ENCODE data around the gene PALMD.

The PALMD gene

DNA sequence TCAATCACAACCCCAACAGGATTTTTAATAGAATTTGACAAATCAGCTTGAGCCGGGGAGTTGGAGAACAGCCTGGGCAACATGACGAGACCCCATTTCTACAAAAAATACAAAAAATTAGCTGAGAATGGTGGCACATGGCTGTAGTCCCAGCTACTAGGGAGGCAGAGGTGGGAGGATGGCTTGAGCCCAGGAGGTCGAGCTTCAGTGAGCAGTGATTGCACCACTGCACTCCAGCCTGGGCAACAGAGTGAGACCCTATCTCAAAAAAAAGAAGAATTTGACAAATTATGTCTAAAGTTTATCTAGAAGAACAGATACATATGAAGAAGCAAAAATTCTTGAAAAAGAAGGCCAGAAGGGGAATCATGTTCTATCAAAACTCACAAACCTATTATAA, 77.3 kb downstream of the PALMD start:
- Histone ChIP-seq H3K27me3 (replicated peaks) (no peaks in the 10 kb centered on the region), H3K36me3 (replicated peaks) (no peaks in the 10 kb centered on the region), H3K4me3 (ENCODE audit: low read depth, low read length) (no peak overlapping the region), H3K27ac (no peak overlapping the region)
- in situ Hi-C loops (cut with HindIII; ENCODE audit: low pct_ligation_motif_present, low sequenced_read_pairs): no loop called here
- TF ChIP-seq CTCF (IDR thresholded peaks at IDR 0.05; ENCODE audit: low read depth, low read length, missing control alignments): no peak
- DNase-seq: no peak

DNA sequence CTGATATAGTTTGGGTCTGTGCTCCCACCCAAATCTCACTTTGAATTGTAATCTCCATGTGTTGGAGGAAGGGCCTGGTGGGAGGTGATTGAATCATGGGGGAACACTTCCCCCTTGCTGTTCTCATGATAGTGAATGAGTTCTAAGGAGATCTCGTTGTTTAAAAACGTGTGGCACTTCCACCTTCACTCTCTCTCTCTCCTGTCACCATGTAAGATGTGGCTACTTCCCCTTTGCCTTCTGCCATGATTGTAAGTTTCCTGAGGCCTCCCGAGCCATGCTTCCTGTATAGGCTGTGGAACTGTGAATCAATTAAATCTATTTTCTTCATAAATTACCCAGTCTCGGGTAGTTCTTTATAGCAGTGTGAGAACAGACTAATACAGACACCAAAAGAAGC, 80.1 kb downstream of the PALMD start:
- no peak for TF ChIP-seq CTCF (IDR thresholded peaks at IDR 0.05; ENCODE audit: low read depth, low read length, missing control alignments)
- no peak overlapping the region for H3K27ac ChIP-seq
- H3K4me3 ChIP-seq (ENCODE audit: low read depth, low read length): no peak overlapping the region
- no peak for DNase-seq
- H3K27me3 ChIP-seq (replicated peaks): no peaks in the 10 kb centered on the region
- H3K36me3 ChIP-seq (replicated peaks): no peaks in the 10 kb centered on the region
- in situ Hi-C loops (cut with HindIII; ENCODE audit: low pct_ligation_motif_present, low sequenced_read_pairs): no loop called here

- Histone ChIP-seq H3K27me3 (replicated peaks) (no peaks in the 10 kb centered on the region), H3K4me3 (ENCODE audit: low read depth, low read length) (no peak overlapping the region), H3K36me3 (replicated peaks) (no peaks in the 10 kb centered on the region), H3K27ac (no peak overlapping the region)
- TF ChIP-seq CTCF (IDR thresholded peaks at IDR 0.05; ENCODE audit: low read depth, low read length, missing control alignments): no peak
- in situ Hi-C loops (cut with HindIII; ENCODE audit: low pct_ligation_motif_present, low sequenced_read_pairs): no loop called here
- DNase-seq: no peak
These were observed 80.5 kb downstream of the PALMD start for GRCh38 chr1:99726407-99726806.

GRCh38 chr1:99726818-99727217, 80.9 kb downstream of the PALMD start:
- H3K27ac ChIP-seq: no peak overlapping the region
- in situ Hi-C loops (cut with HindIII; ENCODE audit: low pct_ligation_motif_present, low sequenced_read_pairs): no loop called here
- no peak overlapping the region for H3K4me3 ChIP-seq (ENCODE audit: low read depth, low read length)
- no peaks in the 10 kb centered on the region for H3K27me3 ChIP-seq (replicated peaks)
- no peak for TF ChIP-seq CTCF (IDR thresholded peaks at IDR 0.05; ENCODE audit: low read depth, low read length, missing control alignments)
- no peak for DNase-seq
- H3K36me3 ChIP-seq (replicated peaks): no peaks in the 10 kb centered on the region

- no peak for TF ChIP-seq CTCF (IDR thresholded peaks at IDR 0.05; ENCODE audit: low read depth, low read length, missing control alignments)
- DNase-seq: peak; percentile 92
- in situ Hi-C loops (cut with HindIII; ENCODE audit: low pct_ligation_motif_present, low sequenced_read_pairs): no loop called here
- H3K27ac ChIP-seq: peak overlapping the region; percentile 32
- no peak overlapping the region for H3K4me3 ChIP-seq (ENCODE audit: low read depth, low read length)
- no peaks in the 10 kb centered on the region for H3K27me3 ChIP-seq (replicated peaks)
- no peaks in the 10 kb centered on the region for H3K36me3 ChIP-seq (replicated peaks)
These were observed 81.8 kb downstream of the PALMD start for GRCh38 chr1:99727575-99728185.
